GM10248 (cell line): ENCODE measurements around the gene RNF121.

Source experiments
- CTCF ChIA-PET: fragments of 300-600 bp; sonication (Branson Sonifier 250); formaldehyde crosslinking; extraction: SDS; loops from one replicate; lab custom pipeline; 2021; ENCODE audit warnings: antibody characterized with exemption; lab: Yijun Ruan, JAX
- POLR2A ChIA-PET: fragments of 350-650 bp; sonication (Branson Sonifier 250); formaldehyde crosslinking; extraction: SDS; loops from one replicate; lab custom pipeline; 2020; ENCODE audit warnings: antibody characterized with exemption; lab: Yijun Ruan, JAX
- DNase-seq: peaks from one replicate; pipeline ENCODE4 v3.0.0; 2012; ENCODE audit errors: extremely low spot score
- CTCF ChIP-seq: IDR thresholded peaks from 2 replicates; pipeline ENCODE4 v1.5.1; 2012; ENCODE audit warnings: mild to moderate bottlenecking, low read depth; ENCODE audit errors: extremely low read depth, missing control alignments, control extremely low read depth

The RNF121 gene

DNA sequence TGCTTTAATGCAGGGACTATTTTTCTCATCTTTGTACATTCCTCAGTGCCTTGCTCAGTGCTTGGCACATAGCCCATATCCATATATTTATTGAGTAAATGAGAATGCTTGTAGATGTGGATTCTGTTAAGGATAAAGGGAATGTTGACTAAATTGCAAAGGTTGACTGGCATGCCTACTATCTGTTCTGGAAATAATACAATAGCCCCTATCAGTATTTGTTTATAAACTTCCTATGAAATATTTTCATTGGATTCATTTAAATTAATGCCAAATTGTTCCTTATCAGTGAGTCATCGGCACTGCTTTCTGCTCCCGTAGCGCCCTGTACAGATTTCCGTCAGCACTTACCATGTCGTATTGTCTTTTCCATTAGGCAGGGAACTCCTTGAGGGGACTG, 8.0 kb downstream of the RNF121 start:
- no peak for DNase-seq
- POLR2A ChIA-PET = no interaction called here
- CTCF ChIA-PET = no interaction called here
- no peak for TF ChIP-seq CTCF

DNA sequence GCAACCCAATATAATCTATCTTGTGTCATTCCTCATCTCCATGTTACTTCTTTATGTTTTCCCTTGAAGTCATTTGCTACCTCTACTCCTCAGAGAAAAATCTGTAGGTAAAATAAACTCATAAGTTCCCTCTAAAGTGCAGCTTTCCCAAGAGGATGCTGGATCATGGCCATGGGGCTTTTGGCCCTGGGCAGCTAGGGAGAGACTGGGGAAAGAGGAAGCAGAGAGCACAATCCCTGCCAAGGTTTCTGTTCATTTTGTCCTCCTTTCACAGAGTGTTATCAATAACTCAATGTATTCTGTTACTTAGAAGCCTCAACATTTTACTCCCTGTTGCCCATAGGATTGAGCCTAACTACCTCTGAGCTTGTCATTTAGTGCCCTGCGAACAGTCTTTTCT, 9.0 kb downstream of the RNF121 start:
- POLR2A ChIA-PET = no interaction called here
- CTCF ChIA-PET = interaction anchor here (1.1 to 1.6 kb wide), 3 partner anchors 9 to 39 kb away, joined by 3 to 4 read pairs (median 4); no protein-coding TSS in a partner anchor
- no peak for TF ChIP-seq CTCF
- DNase-seq = no peak

DNA sequence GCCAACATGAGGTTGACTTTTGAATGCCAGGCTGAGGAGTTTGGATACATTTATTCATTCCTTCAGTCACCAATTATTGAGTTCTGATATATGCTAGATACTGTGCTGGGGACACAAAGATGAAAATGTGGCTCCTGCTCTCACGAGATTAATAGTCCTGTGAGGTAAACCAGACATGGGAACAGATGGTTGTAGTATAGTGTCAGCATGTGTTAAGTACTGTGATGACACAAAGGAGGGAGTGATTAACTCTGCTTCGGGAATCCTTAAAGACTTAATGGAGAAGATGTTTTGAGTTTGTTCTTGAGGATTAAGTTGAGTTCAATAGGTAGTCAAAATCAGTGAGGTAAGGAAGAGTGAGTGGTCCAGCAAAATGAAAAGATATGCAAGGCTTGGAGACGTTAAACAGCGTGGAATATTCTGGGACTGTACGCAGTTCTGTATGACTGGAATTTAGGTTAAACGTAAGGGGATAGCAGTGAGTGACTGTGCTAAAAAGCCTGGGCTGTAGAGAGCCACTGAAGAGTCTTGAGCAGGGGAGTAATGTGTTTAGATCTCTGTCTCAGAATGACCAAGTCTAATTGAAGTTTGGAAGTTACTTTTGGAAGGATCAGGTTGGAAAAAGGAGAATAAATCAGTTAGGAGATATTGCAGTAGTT, 11.8 kb downstream of the RNF121 start:
- DNase-seq = no peak
- TF ChIP-seq CTCF = no peak
- ChIA-PET CTCF (interaction anchor here (5.0 kb wide), 1 partner anchor 9 kb away, joined by 28 read pairs; no protein-coding TSS in a partner anchor), POLR2A (no interaction called here)

- no peak for DNase-seq
- ChIA-PET CTCF (interaction anchor here (0.9 to 5.7 kb wide), 5 partner anchors 8 to 20 kb away, joined by 3 to 34 read pairs (median 3); partner anchors contain the start of gene XNDC1N), POLR2A (interaction anchor here (1.1 kb wide), 1 partner anchor 15 kb away, joined by 3 read pairs; no protein-coding TSS in a partner anchor)
- no peak for TF ChIP-seq CTCF
These were observed 17.3 kb downstream of the RNF121 start for GRCh38 chr11:71946144-71946571.

GRCh38 chr11:71947498-71947897, 18.7 kb downstream of the RNF121 start:
- DNase-seq = no peak
- ChIA-PET POLR2A (interaction anchor here (1.1 kb wide), 1 partner anchor 17 kb away, joined by 3 read pairs; no protein-coding TSS in a partner anchor), CTCF (interaction anchor here (5.7 kb wide), 1 partner anchor 9 kb away, joined by 34 read pairs; no protein-coding TSS in a partner anchor)
- no peak for TF ChIP-seq CTCF

- ChIA-PET POLR2A (interaction anchor here (0.6 kb wide), 1 partner anchor 346 kb away, joined by 3 read pairs; no protein-coding TSS in a partner anchor), CTCF (interaction anchor here (0.7 to 3.4 kb wide), 4 partner anchors 10 to 29 kb away, joined by 3 to 13 read pairs (median 4); partner anchors contain the start of genes RNF121 and XNDC1N)
- TF ChIP-seq CTCF = no peak
- DNase-seq = no peak
These were observed 19.6 kb downstream of the RNF121 start for GRCh38 chr11:71948314-71949027.
